HG03095 (cell line): Measurements from ENCODE around the gene EVX2.

Source experiments
- ATAC-seq: cut with Tn5 transposase; IDR thresholded peaks from one replicate; pipeline ENCODE4 v1.9.1; 2021; ENCODE audit warnings: moderate library complexity; ENCODE audit not compliant: unreplicated experiment

Gene EVX2

GRCh38 chr2:176096243-176096985 lies 12.7 kb upstream of the EVX2 start:
- ATAC-seq = no peak

- ATAC-seq = no peak
Observed at GRCh38 chr2:176095421-176095820, 11.7 kb upstream of the EVX2 start.

- no peak for ATAC-seq
Observed at GRCh38 chr2:176094349-176094748, 10.6 kb upstream of the EVX2 start.

GRCh38 chr2:176093898-176094249 lies 10.1 kb upstream of the EVX2 start:
- no peak for ATAC-seq

GRCh38 chr2:176093145-176093897 lies 9.6 kb upstream of the EVX2 start:
- ATAC-seq = no peak

GRCh38 chr2:176092270-176093144 lies 8.7 kb upstream of the EVX2 start, which contains the start of gene HOXD13:
HOXD13 (plus strand) TSS chr2:176092721; CDS start chr2:176092891, 170 bp downstream.
- no peak for ATAC-seq

- no peak for ATAC-seq
Observed at GRCh38 chr2:176091329-176092258, 7.8 kb upstream of the EVX2 start.

GRCh38 chr2:176090862-176091261 lies 7.1 kb upstream of the EVX2 start:
- ATAC-seq = no peak

- ATAC-seq = no peak
Observed at GRCh38 chr2:176089843-176090395, 6.2 kb upstream of the EVX2 start.

- ATAC-seq = no peak
Observed at GRCh38 chr2:176088937-176089842, 5.4 kb upstream of the EVX2 start.

GRCh38 chr2:176088048-176088936 lies 4.5 kb upstream of the EVX2 start:
- no peak for ATAC-seq

- no peak for ATAC-seq
Observed at GRCh38 chr2:176087330-176088047, 3.7 kb upstream of the EVX2 start.

- ATAC-seq = no peak
Observed at GRCh38 chr2:176085861-176086771, 2.4 kb upstream of the EVX2 start.

GRCh38 chr2:176085120-176085788 lies 1.5 kb upstream of the EVX2 start:
- no peak for ATAC-seq

- no peak for ATAC-seq
Observed at GRCh38 chr2:176084611-176085119, 903 bp upstream of the EVX2 start.
